KMS-11 (cell line): ENCODE data around the gene XIAP.
A peak's percentile ranks its signal among the peaks of the same experiment; 100 is the strongest.
"Not testable (repeated sequence)": the region's sequence is repeated elsewhere in the genome, so short reads cannot be mapped to it uniquely, and the experiment has no call there.

ENCODE experiments used
- H2AFZ ChIP-seq: fragments of 200-600 bp; sonication (generic); 2 replicates; pipeline ENCODE4 v1.6.1; 2016; ENCODE audit warnings: antibody characterized with exemption, mixed run types, low read depth
- H3K27ac ChIP-seq: fragments of 200-600 bp; sonication (generic); 2 replicates; pipeline ENCODE4 v1.6.1; 2016; ENCODE audit warnings: mild to moderate bottlenecking, mixed run types
- H3K27me3 ChIP-seq: fragments of 200-600 bp; sonication (generic); 2 replicates; pipeline ENCODE4 v1.6.1; 2017; ENCODE audit warnings: mild to moderate bottlenecking, low read depth, mixed run types, moderate library complexity; ENCODE audit not compliant: insufficient read depth
- H3K36me3 ChIP-seq: fragments of 200-600 bp; sonication (generic); 2 replicates; pipeline ENCODE4 v1.6.1; 2017; ENCODE audit warnings: mild to moderate bottlenecking, mixed run types; ENCODE audit not compliant: insufficient read depth
- H3K4me1 ChIP-seq: fragments of 200-600 bp; sonication (generic); 2 replicates; pipeline ENCODE4 v1.6.1; 2016; ENCODE audit warnings: mild to moderate bottlenecking, low read depth, mixed run types; ENCODE audit not compliant: poor library complexity, severe bottlenecking
- H3K4me2 ChIP-seq: fragments of 200-600 bp; sonication (generic); 2 replicates; pipeline ENCODE4 v1.7.0; 2016; ENCODE audit warnings: mild to moderate bottlenecking, mixed run types
- H3K4me3 ChIP-seq: fragments of 200-600 bp; sonication (generic); IDR thresholded peaks from 2 replicates; pipeline ENCODE4 v1.6.1; 2017; ENCODE audit warnings: low read depth, low read length, mixed read lengths; ENCODE audit not compliant: insufficient read depth
- H3K79me2 ChIP-seq: fragments of 200-600 bp; sonication (generic); 2 replicates; pipeline ENCODE4 v1.6.1; 2016; ENCODE audit warnings: low read depth, mixed run types; ENCODE audit not compliant: insufficient read depth
- H3K9ac ChIP-seq: fragments of 200-600 bp; sonication (generic); 2 replicates; pipeline ENCODE4 v1.6.1; 2016; ENCODE audit warnings: mild to moderate bottlenecking, mixed run types
- H4K20me1 ChIP-seq: fragments of 200-600 bp; sonication (generic); 2 replicates; pipeline ENCODE4 v1.6.1; 2016; ENCODE audit warnings: mild to moderate bottlenecking, mixed run types; ENCODE audit not compliant: insufficient read depth
- CTCF ChIP-seq: fragments of 200-600 bp; sonication (generic); conservative IDR thresholded peaks from 2 replicates; pipeline ENCODE4 v1.6.1; 2017; ENCODE audit warnings: low read depth, mild to moderate bottlenecking, antibody characterized with exemption, low read length, moderate library complexity, mixed read lengths

The XIAP gene

GRCh38 chrX:123849096-123849495 lies 10.8 kb upstream of the XIAP start:
- Histone ChIP-seq H3K4me2 (no peak overlapping the region), H2AFZ (no peak overlapping the region)
- TF ChIP-seq CTCF: no peak

GRCh38 chrX:123849906-123850305 lies 9.9 kb upstream of the XIAP start:
- not testable (repeated sequence) for H2AFZ ChIP-seq, H3K36me3 ChIP-seq, H3K79me2 ChIP-seq, H3K27me3 ChIP-seq, H4K20me1 ChIP-seq, H3K9ac ChIP-seq, H3K4me3 ChIP-seq, H3K27ac ChIP-seq, H3K4me2 ChIP-seq, H3K4me1 ChIP-seq

More at GRCh38 chrX:123849096-123849495, 10.8 kb upstream of the XIAP start:
- no peaks in the 10 kb centered on the region for H3K79me2 ChIP-seq
- no peaks in the 10 kb centered on the region for H3K27me3 ChIP-seq
- H4K20me1 ChIP-seq: no peaks in the 10 kb centered on the region
- H3K27ac ChIP-seq: no peak overlapping the region
- H3K36me3 ChIP-seq: no peaks in the 10 kb centered on the region
- no peak overlapping the region for H3K4me3 ChIP-seq
- H3K4me1 ChIP-seq: no peaks in the 10 kb centered on the region
- H3K9ac ChIP-seq: no peak overlapping the region

GRCh38 chrX:123851079-123851478 lies 8.8 kb upstream of the XIAP start:
- TF ChIP-seq CTCF: no peak
- Histone ChIP-seq H3K4me1 (no peaks in the 10 kb centered on the region), H2AFZ (no peak overlapping the region), H3K9ac (no peak overlapping the region), H3K36me3 (no peaks in the 10 kb centered on the region), H3K27me3 (no peaks in the 10 kb centered on the region), H3K4me3 (no peak overlapping the region), H3K79me2 (no peaks in the 10 kb centered on the region), H4K20me1 (no peaks in the 10 kb centered on the region), H3K27ac (no peak overlapping the region), H3K4me2 (no peak overlapping the region)

- Histone ChIP-seq H4K20me1 (no peaks in the 10 kb centered on the region), H3K79me2 (no peaks in the 10 kb centered on the region)
- TF ChIP-seq CTCF: no peak
These were observed 5.5 kb upstream of the XIAP start for GRCh38 chrX:123854329-123854728.

GRCh38 chrX:123859409-123859845 lies 426 bp upstream of the XIAP start:
- Histone ChIP-seq H3K36me3 (no peaks in the 10 kb centered on the region), H3K27me3 (no peaks in the 10 kb centered on the region), H3K27ac (peak overlapping the region; percentile 92), H3K79me2 (peaks cover 38% of the 10 kb centered on the region), H3K9ac (peak overlapping the region; percentile 91), H4K20me1 (no peaks in the 10 kb centered on the region), H3K4me1 (peaks cover 6% of the 10 kb centered on the region), H2AFZ (peak overlapping the region; percentile 87), H3K4me2 (peak overlapping the region; percentile 69), H3K4me3 (no peak overlapping the region)
- TF ChIP-seq CTCF: no peak

More at GRCh38 chrX:123854329-123854728, 5.5 kb upstream of the XIAP start:
- no peak overlapping the region for H3K27ac ChIP-seq
- H3K4me2 ChIP-seq: no peak overlapping the region
- no peaks in the 10 kb centered on the region for H3K36me3 ChIP-seq
- no peak overlapping the region for H2AFZ ChIP-seq
- peaks cover 6% of the 10 kb centered on the region for H3K4me1 ChIP-seq
- no peak overlapping the region for H3K9ac ChIP-seq
- H3K4me3 ChIP-seq: no peak overlapping the region
- no peaks in the 10 kb centered on the region for H3K27me3 ChIP-seq
